Measurements from ENCODE around the gene TEX53.

Gene TEX53

GRCh38 chr9:114606597-114607207 lies 50.9 kb downstream of the TEX53 start:
- peak in 1 of 2 experiments; percentile 66 for DNase-seq (ENCODE audit: low read depth in 1 of 2, low spot score in 1 of 2)
- TF ChIP-seq POLR2AphosphoS5 (IDR thresholded peaks at IDR 0.05; ENCODE audit: low read depth) = no peak
- TF ChIP-seq SPI1 (IDR thresholded peaks at IDR 0.05; ENCODE audit: borderline replicate concordance, low read depth) = no peak
- TF ChIP-seq, protein P1, sequence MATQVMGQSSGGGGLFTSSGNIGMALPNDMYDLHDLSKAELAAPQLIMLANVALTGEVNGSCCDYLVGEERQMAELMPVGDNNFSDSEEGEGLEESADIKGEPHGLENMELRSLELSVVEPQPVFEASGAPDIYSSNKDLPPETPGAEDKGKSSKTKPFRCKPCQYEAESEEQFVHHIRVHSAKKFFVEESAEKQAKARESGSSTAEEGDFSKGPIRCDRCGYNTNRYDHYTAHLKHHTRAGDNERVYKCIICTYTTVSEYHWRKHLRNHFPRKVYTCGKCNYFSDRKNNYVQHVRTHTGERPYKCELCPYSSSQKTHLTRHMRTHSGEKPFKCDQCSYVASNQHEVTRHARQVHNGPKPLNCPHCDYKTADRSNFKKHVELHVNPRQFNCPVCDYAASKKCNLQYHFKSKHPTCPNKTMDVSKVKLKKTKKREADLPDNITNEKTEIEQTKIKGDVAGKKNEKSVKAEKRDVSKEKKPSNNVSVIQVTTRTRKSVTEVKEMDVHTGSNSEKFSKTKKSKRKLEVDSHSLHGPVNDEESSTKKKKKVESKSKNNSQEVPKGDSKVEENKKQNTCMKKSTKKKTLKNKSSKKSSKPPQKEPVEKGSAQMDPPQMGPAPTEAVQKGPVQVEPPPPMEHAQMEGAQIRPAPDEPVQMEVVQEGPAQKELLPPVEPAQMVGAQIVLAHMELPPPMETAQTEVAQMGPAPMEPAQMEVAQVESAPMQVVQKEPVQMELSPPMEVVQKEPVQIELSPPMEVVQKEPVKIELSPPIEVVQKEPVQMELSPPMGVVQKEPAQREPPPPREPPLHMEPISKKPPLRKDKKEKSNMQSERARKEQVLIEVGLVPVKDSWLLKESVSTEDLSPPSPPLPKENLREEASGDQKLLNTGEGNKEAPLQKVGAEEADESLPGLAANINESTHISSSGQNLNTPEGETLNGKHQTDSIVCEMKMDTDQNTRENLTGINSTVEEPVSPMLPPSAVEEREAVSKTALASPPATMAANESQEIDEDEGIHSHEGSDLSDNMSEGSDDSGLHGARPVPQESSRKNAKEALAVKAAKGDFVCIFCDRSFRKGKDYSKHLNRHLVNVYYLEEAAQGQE (IDR thresholded peaks at IDR 0.05; ENCODE audit: insufficient replicate concordance, low read depth) = no peak
- no peak for TF ChIP-seq GABPA (IDR thresholded peaks at IDR 0.05; ENCODE audit: low read depth)
- TF ChIP-seq, protein P2, sequence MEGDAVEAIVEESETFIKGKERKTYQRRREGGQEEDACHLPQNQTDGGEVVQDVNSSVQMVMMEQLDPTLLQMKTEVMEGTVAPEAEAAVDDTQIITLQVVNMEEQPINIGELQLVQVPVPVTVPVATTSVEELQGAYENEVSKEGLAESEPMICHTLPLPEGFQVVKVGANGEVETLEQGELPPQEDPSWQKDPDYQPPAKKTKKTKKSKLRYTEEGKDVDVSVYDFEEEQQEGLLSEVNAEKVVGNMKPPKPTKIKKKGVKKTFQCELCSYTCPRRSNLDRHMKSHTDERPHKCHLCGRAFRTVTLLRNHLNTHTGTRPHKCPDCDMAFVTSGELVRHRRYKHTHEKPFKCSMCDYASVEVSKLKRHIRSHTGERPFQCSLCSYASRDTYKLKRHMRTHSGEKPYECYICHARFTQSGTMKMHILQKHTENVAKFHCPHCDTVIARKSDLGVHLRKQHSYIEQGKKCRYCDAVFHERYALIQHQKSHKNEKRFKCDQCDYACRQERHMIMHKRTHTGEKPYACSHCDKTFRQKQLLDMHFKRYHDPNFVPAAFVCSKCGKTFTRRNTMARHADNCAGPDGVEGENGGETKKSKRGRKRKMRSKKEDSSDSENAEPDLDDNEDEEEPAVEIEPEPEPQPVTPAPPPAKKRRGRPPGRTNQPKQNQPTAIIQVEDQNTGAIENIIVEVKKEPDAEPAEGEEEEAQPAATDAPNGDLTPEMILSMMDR (IDR thresholded peaks at IDR 0.05; ENCODE audit: insufficient read depth, low read length) = no peak
- no peak overlapping the region for H3K4me3 ChIP-seq (replicated peaks; ENCODE audit: insufficient read depth, low read length)
- H3K27ac ChIP-seq (replicated peaks) = no peak overlapping the region
- H3K27me3 ChIP-seq (ENCODE audit: insufficient read depth, poor library complexity, severe bottlenecking) = no peaks in the 10 kb centered on the region

All from HL-60 (cell line).